Nephron progenitor cell (in vitro differentiated cells): Measurements from ENCODE around the gene ACP3.
A peak's percentile ranks its signal among the peaks of the same experiment; 100 is the strongest.

Source experiments
- DNase-seq: peaks from one replicate; pipeline ENCODE4 v3.0.0; 2021
- H3K27ac Mint-ChIP-seq: 2 replicates; pipeline ENCODE4 v1.8.0; 2021; ENCODE audit warnings: mild to moderate bottlenecking, moderate library complexity, mixed read lengths
- H3K27me3 Mint-ChIP-seq: 2 replicates; pipeline ENCODE4 v1.8.0; 2021; ENCODE audit warnings: mild to moderate bottlenecking, low read depth, mixed read lengths; ENCODE audit not compliant: poor library complexity
- H3K36me3 Mint-ChIP-seq: 2 replicates; pipeline ENCODE4 v1.8.0; 2021; ENCODE audit warnings: low read depth, mixed read lengths
- H3K4me1 Mint-ChIP-seq: 2 replicates; pipeline ENCODE4 v1.8.0; 2021; ENCODE audit warnings: mixed read lengths
- H3K4me3 Mint-ChIP-seq: 2 replicates; pipeline ENCODE4 v1.8.0; 2021; ENCODE audit warnings: mild to moderate bottlenecking, moderate library complexity, mixed read lengths
- H3K9me3 Mint-ChIP-seq: 2 replicates; pipeline ENCODE4 v1.8.0; 2021; ENCODE audit warnings: mild to moderate bottlenecking, moderate library complexity, mixed read lengths
- TF ChIP-seq, protein P1 (sequence below): fragments of 200-600 bp; sonication (generic); IDR thresholded peaks from 2 replicates; pipeline ENCODE4 v1.5.0; 2021; ENCODE audit warnings: antibody characterized with exemption

Gene ACP3

DNA sequence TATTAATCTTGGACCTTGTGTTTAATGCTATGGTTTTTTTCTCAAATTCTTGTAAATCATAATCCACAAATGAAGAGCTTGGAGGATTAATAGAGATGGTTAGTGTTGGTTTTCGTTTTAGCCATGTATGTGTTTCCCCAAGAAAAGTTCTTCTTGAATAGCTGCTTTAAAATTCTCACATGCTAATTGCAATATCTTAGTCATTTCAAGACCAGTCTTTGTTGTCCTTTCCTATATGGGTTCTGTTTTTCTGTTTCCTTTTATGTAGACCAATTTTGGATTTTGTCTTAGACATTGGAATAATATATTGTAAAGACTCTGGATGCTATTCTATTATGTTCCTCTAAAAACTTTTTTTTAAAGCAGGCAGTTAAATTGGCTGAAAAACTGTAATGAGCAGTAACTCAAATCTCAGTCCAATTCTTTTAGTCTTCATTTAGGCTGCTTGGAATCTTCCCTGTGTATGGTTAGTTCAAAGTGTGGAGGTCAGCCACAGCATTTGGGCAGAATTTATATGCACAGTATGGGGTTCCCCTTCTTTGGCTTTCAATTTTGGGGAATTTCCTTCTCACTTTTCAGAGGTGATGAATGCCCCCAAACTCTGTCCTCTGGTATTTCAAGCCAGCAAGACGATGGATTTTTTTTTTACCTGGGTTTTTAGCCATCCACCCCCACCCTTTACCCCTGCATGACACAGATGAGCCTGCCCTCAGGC, 61.0 kb downstream of the ACP3 start:
- TF ChIP-seq, protein P1, sequence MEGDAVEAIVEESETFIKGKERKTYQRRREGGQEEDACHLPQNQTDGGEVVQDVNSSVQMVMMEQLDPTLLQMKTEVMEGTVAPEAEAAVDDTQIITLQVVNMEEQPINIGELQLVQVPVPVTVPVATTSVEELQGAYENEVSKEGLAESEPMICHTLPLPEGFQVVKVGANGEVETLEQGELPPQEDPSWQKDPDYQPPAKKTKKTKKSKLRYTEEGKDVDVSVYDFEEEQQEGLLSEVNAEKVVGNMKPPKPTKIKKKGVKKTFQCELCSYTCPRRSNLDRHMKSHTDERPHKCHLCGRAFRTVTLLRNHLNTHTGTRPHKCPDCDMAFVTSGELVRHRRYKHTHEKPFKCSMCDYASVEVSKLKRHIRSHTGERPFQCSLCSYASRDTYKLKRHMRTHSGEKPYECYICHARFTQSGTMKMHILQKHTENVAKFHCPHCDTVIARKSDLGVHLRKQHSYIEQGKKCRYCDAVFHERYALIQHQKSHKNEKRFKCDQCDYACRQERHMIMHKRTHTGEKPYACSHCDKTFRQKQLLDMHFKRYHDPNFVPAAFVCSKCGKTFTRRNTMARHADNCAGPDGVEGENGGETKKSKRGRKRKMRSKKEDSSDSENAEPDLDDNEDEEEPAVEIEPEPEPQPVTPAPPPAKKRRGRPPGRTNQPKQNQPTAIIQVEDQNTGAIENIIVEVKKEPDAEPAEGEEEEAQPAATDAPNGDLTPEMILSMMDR = no peak
- H3K4me3 Mint-ChIP-seq = peak overlapping the region; percentile 89
- peaks cover 33% of the 10 kb centered on the region for H3K36me3 Mint-ChIP-seq
- no peaks in the 10 kb centered on the region for H3K27me3 Mint-ChIP-seq
- peaks cover 48% of the 10 kb centered on the region for H3K4me1 Mint-ChIP-seq
- no peak overlapping the region for H3K27ac Mint-ChIP-seq
- no peak for DNase-seq
- H3K9me3 Mint-ChIP-seq = peaks cover 46% of the 10 kb centered on the region

DNA sequence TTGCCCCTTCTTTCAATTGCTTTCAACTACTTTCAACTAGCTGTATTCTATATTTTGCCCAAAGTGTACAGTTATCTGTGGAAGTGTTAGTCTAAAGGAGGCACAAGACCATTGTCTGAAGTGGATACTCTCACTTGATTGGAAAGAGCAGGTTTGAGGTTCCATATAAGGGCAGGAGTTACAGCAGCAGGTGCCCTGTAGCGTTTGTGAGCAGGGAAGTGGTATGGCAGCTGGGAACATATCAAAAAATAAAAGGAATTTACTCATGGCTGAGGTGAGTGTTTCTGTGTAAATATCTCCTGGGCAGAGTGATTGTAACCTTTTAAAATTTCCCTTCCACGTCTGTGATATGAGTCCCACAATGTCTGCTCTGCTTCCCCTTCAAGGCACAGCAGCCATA, 61.6 kb downstream of the ACP3 start:
- Mint-ChIP-seq H3K9me3 (peaks cover 42% of the 10 kb centered on the region), H3K27ac (no peak overlapping the region), H3K27me3 (no peaks in the 10 kb centered on the region), H3K36me3 (peaks cover 36% of the 10 kb centered on the region), H3K4me1 (peaks cover 48% of the 10 kb centered on the region), H3K4me3 (peak overlapping the region; percentile 49)
- TF ChIP-seq, protein P1 = no peak
- DNase-seq = no peak

DNA sequence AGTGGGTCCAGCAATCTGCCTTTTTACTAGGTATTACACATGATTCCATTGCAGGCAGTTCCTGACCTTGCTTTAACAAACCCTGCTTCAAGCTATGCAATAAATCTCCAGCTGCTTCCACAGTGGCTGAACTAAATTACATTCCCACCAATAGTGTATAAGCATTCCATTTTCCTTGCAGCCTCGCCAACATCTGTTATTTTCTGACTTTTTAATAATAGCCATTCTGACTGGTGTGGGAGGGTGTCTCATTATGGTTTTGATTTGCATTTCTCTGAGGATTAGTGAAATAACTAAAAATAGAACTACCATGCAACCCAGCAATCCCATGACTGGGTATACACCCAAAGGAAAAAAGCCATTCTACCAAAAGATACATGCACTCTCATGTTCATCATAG, 63.7 kb downstream of the ACP3 start:
- no peak for DNase-seq
- TF ChIP-seq, protein P1 = no peak
- Mint-ChIP-seq H3K4me3 (no peak overlapping the region), H3K27me3 (no peaks in the 10 kb centered on the region), H3K36me3 (peaks cover 42% of the 10 kb centered on the region), H3K4me1 (peaks cover 48% of the 10 kb centered on the region), H3K27ac (no peak overlapping the region), H3K9me3 (peaks cover 38% of the 10 kb centered on the region)

DNA sequence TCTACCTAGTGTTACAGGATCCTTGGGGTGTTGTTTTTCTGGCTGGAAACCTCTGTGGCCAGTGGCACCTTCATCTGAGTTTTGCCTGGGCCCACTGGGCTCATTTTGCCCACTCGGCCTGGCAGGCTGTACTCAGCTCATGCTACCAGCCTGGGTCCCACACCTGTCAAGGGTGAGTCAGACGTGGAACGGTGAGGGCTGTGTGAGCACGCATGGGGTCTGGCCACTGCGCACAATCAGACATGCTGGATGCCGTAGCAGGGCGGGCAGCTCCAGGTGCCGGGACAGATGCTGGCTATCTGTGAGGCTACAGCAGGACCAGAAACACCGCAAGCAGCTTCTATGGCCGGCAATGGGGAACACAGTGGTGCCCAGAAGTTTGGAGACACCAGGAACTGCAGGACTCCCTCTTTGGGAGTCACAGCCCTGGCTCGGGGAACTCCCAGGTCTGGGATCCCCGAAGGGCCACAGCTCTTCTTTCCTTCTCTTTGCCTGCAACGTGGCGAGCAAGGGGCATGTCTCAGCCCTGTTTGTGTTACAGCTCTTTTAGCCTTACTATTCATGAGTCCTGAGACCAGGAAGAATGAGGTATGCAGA, 64.2 kb downstream of the ACP3 start:
- Mint-ChIP-seq H3K4me1 (peaks cover 48% of the 10 kb centered on the region), H3K27me3 (no peaks in the 10 kb centered on the region), H3K36me3 (peaks cover 42% of the 10 kb centered on the region), H3K4me3 (no peak overlapping the region), H3K9me3 (peaks cover 36% of the 10 kb centered on the region), H3K27ac (no peak overlapping the region)
- DNase-seq = no peak
- TF ChIP-seq, protein P1 = no peak

DNA sequence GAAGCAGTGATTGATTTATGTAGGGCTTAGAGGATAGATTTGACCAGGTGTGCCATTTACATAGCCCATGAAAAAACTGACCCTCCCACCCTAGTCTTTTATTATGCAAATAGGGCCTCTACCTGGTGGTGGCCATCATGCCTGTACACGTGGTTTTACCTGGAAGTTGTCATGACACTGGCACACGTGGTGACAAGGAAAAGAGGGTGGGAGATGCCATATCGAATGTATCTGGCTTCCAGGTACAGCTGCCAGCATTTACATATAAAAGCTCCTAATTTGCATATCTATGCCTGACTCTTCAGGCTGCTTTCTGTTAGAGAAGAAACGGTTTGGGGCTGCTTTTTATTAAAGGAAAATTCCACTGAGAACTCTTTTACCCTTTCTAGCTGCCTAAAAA, 65.1 kb downstream of the ACP3 start:
- no peak for DNase-seq
- peaks cover 42% of the 10 kb centered on the region for H3K4me1 Mint-ChIP-seq
- no peaks in the 10 kb centered on the region for H3K27me3 Mint-ChIP-seq
- H3K9me3 Mint-ChIP-seq = peaks cover 29% of the 10 kb centered on the region
- peaks cover 36% of the 10 kb centered on the region for H3K36me3 Mint-ChIP-seq
- no peak overlapping the region for H3K4me3 Mint-ChIP-seq
- TF ChIP-seq, protein P1 = no peak
- no peak overlapping the region for H3K27ac Mint-ChIP-seq
